ENCODE measurements around the gene USP43.
"Not testable (repeated sequence)": the region's sequence is repeated elsewhere in the genome, so short reads cannot be mapped to it uniquely, and the experiment has no call there.

The USP43 gene

GRCh38 chr17:9644910-9645751 is at the start of gene USP43:
Gene USP43 (plus strand): TSS chr17:9645517. CDS start chr17:9645633, 116 bp downstream.
- peak; percentile 3 for DNase-seq (ENCODE audit: low read depth)

GRCh38 chr17:9597638-9598037 is 47.7 kb upstream of the USP43 start:
- DNase-seq (ENCODE audit: low read depth): not testable (repeated sequence)

- no peak for DNase-seq (ENCODE audit: low read depth)
Observed at GRCh38 chr17:9598661-9599060, 46.7 kb upstream of the USP43 start.

GRCh38 chr17:9604583-9604982 is 40.7 kb upstream of the USP43 start:
- DNase-seq (ENCODE audit: low read depth): not testable (repeated sequence)

- no peak for DNase-seq (ENCODE audit: low read depth)
Observed at GRCh38 chr17:9606453-9606852, 38.9 kb upstream of the USP43 start.

- DNase-seq (ENCODE audit: low read depth): not testable (repeated sequence)
Observed at GRCh38 chr17:9607058-9607457, 38.3 kb upstream of the USP43 start.

- DNase-seq (ENCODE audit: low read depth): no peak
Observed at GRCh38 chr17:9611557-9611956, 33.8 kb upstream of the USP43 start.

- DNase-seq (ENCODE audit: low read depth): no peak
Observed at GRCh38 chr17:9612006-9612405, 33.3 kb upstream of the USP43 start.

- DNase-seq (ENCODE audit: low read depth): no peak
Observed at GRCh38 chr17:9615486-9615885, 29.8 kb upstream of the USP43 start.

- DNase-seq (ENCODE audit: low read depth): no peak
Observed at GRCh38 chr17:9622961-9623360, 22.4 kb upstream of the USP43 start.

- DNase-seq (ENCODE audit: low read depth): no peak
Observed at GRCh38 chr17:9628509-9628908, 16.8 kb upstream of the USP43 start.

GRCh38 chr17:9632741-9633140 is 12.6 kb upstream of the USP43 start:
- no peak for DNase-seq (ENCODE audit: low read depth)

- DNase-seq (ENCODE audit: low read depth): no peak
Observed at GRCh38 chr17:9635340-9635739, 10.0 kb upstream of the USP43 start.

- DNase-seq (ENCODE audit: low read depth): no peak
Observed at GRCh38 chr17:9636501-9636900, 8.8 kb upstream of the USP43 start.

GRCh38 chr17:9640388-9640787 is 4.9 kb upstream of the USP43 start:
- DNase-seq (ENCODE audit: low read depth): not testable (repeated sequence)

GRCh38 chr17:9643611-9644010 is 1.7 kb upstream of the USP43 start:
- DNase-seq (ENCODE audit: low read depth): no peak

GRCh38 chr17:9645851-9646545 is 681 bp downstream of the USP43 start:
- no peak for DNase-seq (ENCODE audit: low read depth)

- DNase-seq (ENCODE audit: low read depth): no peak
Observed at GRCh38 chr17:9646546-9646885, 1.2 kb downstream of the USP43 start.

GRCh38 chr17:9647014-9647413 is 1.7 kb downstream of the USP43 start:
- no peak for DNase-seq (ENCODE audit: low read depth)

- no peak for DNase-seq (ENCODE audit: low read depth)
Observed at GRCh38 chr17:9648521-9649110, 3.3 kb downstream of the USP43 start.

- no peak for DNase-seq (ENCODE audit: low read depth)
Observed at GRCh38 chr17:9658593-9659211, 13.4 kb downstream of the USP43 start.

GRCh38 chr17:9661027-9661426 is 15.7 kb downstream of the USP43 start:
- DNase-seq (ENCODE audit: low read depth): no peak

GRCh38 chr17:9663511-9663910 is 18.2 kb downstream of the USP43 start:
- DNase-seq (ENCODE audit: low read depth): not testable (repeated sequence)

Measured in activated T-helper 9 cell treated with anti-CD3 and anti-CD28 coated beads, Interleukin-2, amount 50 U/mL, for 16 hours (primary cell).